NB4 (cell line): ENCODE results near the gene GEMIN5.
A peak's percentile ranks its signal among the peaks of the same experiment; 100 is the strongest.

ENCODE experiments used
- DNase-seq: peaks from one replicate; pipeline ENCODE4 v3.0.0; 2010; ENCODE audit warnings: low read depth
- H3K4me3 ChIP-seq: one replicate; pipeline ENCODE4 v1.5.1; 2011; ENCODE audit warnings: mild to moderate bottlenecking, low read depth, low read length, moderate library complexity
- MAX ChIP-seq: IDR thresholded peaks from 2 replicates; pipeline ENCODE4 v1.6.1; 2011; ENCODE audit warnings: low read depth, low read length
- MYC ChIP-seq: IDR thresholded peaks from 2 replicates; pipeline ENCODE4 v1.6.1; 2011; ENCODE audit warnings: low read depth, low read length
- POLR2A ChIP-seq: IDR thresholded peaks from 2 replicates; pipeline ENCODE4 v1.6.1; 2011; ENCODE audit warnings: mild to moderate bottlenecking; ENCODE audit not compliant: insufficient read length; ENCODE audit errors: extremely low read depth
- TF ChIP-seq, protein P1 (sequence below): IDR thresholded peaks from one replicate; pipeline ENCODE4 v1.5.1; 2012; ENCODE audit warnings: low read depth, low read length

Gene GEMIN5

GRCh38 chr5:154878642-154879335 is 59.2 kb downstream of the GEMIN5 start:
- no peak overlapping the region for H3K4me3 ChIP-seq
- TF ChIP-seq MYC, result no peak
- TF ChIP-seq MAX, result no peak
- TF ChIP-seq POLR2A, result no peak
- TF ChIP-seq, protein P1, sequence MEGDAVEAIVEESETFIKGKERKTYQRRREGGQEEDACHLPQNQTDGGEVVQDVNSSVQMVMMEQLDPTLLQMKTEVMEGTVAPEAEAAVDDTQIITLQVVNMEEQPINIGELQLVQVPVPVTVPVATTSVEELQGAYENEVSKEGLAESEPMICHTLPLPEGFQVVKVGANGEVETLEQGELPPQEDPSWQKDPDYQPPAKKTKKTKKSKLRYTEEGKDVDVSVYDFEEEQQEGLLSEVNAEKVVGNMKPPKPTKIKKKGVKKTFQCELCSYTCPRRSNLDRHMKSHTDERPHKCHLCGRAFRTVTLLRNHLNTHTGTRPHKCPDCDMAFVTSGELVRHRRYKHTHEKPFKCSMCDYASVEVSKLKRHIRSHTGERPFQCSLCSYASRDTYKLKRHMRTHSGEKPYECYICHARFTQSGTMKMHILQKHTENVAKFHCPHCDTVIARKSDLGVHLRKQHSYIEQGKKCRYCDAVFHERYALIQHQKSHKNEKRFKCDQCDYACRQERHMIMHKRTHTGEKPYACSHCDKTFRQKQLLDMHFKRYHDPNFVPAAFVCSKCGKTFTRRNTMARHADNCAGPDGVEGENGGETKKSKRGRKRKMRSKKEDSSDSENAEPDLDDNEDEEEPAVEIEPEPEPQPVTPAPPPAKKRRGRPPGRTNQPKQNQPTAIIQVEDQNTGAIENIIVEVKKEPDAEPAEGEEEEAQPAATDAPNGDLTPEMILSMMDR, result no peak
- DNase-seq, result no peak

DNA sequence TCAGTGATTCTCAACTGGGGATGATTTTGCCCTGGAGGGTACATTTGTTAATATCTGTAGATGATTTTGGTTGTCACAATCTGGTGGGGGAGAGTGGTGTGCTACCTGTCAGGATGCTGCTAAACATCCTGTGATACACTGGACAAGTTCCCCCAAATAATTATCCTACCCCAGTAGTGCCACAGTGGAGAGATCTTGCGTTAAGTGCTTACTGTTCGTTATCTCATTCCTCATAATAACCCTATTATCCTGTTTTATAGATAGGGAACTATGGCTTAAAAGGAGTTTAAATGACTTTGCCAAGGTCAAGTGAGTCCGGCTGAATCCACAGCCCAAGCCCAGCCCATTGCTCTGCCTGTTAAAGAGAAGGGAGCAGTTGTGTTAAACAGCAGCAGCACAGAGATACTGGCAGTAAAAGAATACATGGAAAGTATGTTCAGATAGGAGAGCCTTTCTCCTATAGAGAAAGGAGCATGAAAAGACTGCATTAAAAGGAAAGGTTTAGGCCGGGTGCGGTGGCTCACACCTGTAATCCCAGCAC is 64.2 kb downstream of the GEMIN5 start:
- no peak for DNase-seq
- TF ChIP-seq MAX, result no peak
- TF ChIP-seq, protein P1, result no peak
- TF ChIP-seq POLR2A, result no peak
- TF ChIP-seq MYC, result no peak
- no peak overlapping the region for H3K4me3 ChIP-seq

DNA sequence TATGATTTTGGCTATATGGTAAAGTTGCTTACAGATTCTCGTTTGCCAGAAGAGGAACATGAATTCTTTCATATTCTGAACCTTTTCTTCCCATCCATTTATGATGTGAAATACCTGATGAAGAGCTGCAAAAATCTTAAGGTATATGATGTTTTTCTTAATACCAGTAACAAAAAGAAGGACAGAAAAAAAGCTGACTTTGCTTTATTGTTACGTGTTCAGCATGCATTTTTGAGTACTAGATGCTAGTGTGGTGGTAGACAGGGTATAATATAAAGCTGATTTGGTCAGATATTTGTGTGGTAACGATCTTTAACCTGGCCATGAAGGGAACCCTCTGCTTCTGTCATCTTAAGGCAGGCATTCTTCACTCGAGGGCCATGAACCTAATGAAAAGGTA is 66.3 kb downstream of the GEMIN5 start:
- no peak overlapping the region for H3K4me3 ChIP-seq
- TF ChIP-seq, protein P1, result no peak
- DNase-seq, result no peak

GRCh38 chr5:154868702-154869101 is 69.3 kb downstream of the GEMIN5 start:
- no peak overlapping the region for H3K4me3 ChIP-seq
- TF ChIP-seq POLR2A, result no peak
- TF ChIP-seq, protein P1, result no peak
- no peak for TF ChIP-seq MAX
- no peak for TF ChIP-seq MYC
- peak; percentile 23 for DNase-seq

- H3K4me3 ChIP-seq, result no peak overlapping the region
- TF ChIP-seq MYC, result no peak
- TF ChIP-seq POLR2A, result no peak
- TF ChIP-seq, protein P1, result no peak
- TF ChIP-seq MAX, result no peak
- DNase-seq, result no peak
Observed at GRCh38 chr5:154866841-154867240, 71.2 kb downstream of the GEMIN5 start.
